H1 (cell line): ENCODE results near the gene IRGQ. TPM values are rescaled to one million over a fixed set of nuclear protein-coding genes. Genes with fewer than 3 reads are reported as not detected.

Source experiments
- CTCF ChIA-PET: fragments of 300-600 bp; sonication (Branson Sonifier 250); formaldehyde crosslinking; loops from one replicate; lab custom pipeline; 2021; ENCODE audit not compliant: partially characterized antibody; lab: Charles Lee
- POLR2A ChIA-PET: fragments of 300-600 bp; sonication (Branson Sonifier 250); formaldehyde crosslinking; loops from one replicate; lab custom pipeline; 2021; ENCODE audit warnings: inconsistent platforms; ENCODE audit not compliant: partially characterized antibody; lab: Charles Lee
- DNase-seq, 2 experiments: peaks; one replicate each; pipeline versions ENCODE4 v3.0.0 to v3.0.0-alpha.2; 2010 to 2022; ENCODE audit warnings: low spot score in 2 of 2, low read depth in 1 of 2, mixed read lengths in 1 of 2
- FAIRE-seq: peaks from 2 replicates; lab custom pipeline; 2011; peaks lifted over from hg19 to GRCh38; lab: Jason Lieb, UNC
- H2AFZ ChIP-seq: 2 replicates; pipeline ENCODE4 v1.8.1; 2012; ENCODE audit warnings: low read length, inconsistent platforms
- H2AK5ac ChIP-seq: 2 replicates; pipeline ENCODE4 v1.6.1; 2013; ENCODE audit warnings: low read depth, low read length
- H2BK120ac ChIP-seq: replicated peaks from 2 replicates; pipeline ENCODE3; 2013; ENCODE audit warnings: low read depth, low read length, inconsistent platforms
- H2BK12ac ChIP-seq: 2 replicates; pipeline ENCODE4 v1.6.1; 2013; ENCODE audit warnings: low read depth, low read length
- H2BK15ac ChIP-seq: 2 replicates; pipeline ENCODE4 v1.6.1; 2013; ENCODE audit warnings: low read length
- H2BK20ac ChIP-seq: 2 replicates; pipeline ENCODE4 v1.6.1; 2013; ENCODE audit warnings: low read length
- H2BK5ac ChIP-seq: 2 replicates; pipeline ENCODE4 v1.6.1; 2013; ENCODE audit warnings: low read depth, low read length
- H3K14ac ChIP-seq: 2 replicates; pipeline ENCODE4 v1.6.1; 2013; ENCODE audit warnings: inconsistent platforms; ENCODE audit not compliant: insufficient read length
- H3K18ac ChIP-seq: 2 replicates; pipeline ENCODE4 v1.6.1; 2013; ENCODE audit warnings: low read length; ENCODE audit errors: extremely low read depth
- H3K23ac ChIP-seq: 2 replicates; pipeline ENCODE4 v1.6.1; 2013; ENCODE audit warnings: inconsistent platforms; ENCODE audit not compliant: insufficient read length
- H3K23me2 ChIP-seq: 2 replicates; pipeline ENCODE4 v1.6.1; 2013; ENCODE audit warnings: low read depth, low read length
- H3K27ac ChIP-seq: 2 replicates; pipeline ENCODE4 v1.6.1; 2011; ENCODE audit warnings: low read depth, low read length, inconsistent platforms
- H3K27me3 ChIP-seq, 4 experiments: replicated peaks in 1 of 4; 1 replicate in 1 of 4; 2 replicates in 3 of 4; pipeline versions ENCODE4 v1.6.1 to v1.8.1; 2011 to 2013; ENCODE audit warnings: low read length in 3 of 4, mild to moderate bottlenecking in 3 of 4, inconsistent platforms in 2 of 4, mixed read lengths in 2 of 4, moderate library complexity in 1 of 4; ENCODE audit not compliant: control insufficient read depth in 3 of 4, insufficient read depth in 3 of 4; ENCODE audit errors: extremely low read depth in 1 of 4
- H3K36me3 ChIP-seq, 4 experiments: 2 replicates each; pipeline versions ENCODE4 v1.6.1 to v1.8.1; 2011 to 2013; ENCODE audit warnings: mild to moderate bottlenecking in 4 of 4, low read length in 3 of 4, moderate library complexity in 2 of 4, control low read depth in 1 of 4, inconsistent platforms in 1 of 4; ENCODE audit not compliant: insufficient read depth in 4 of 4, control insufficient read depth in 2 of 4
- H3K4ac ChIP-seq: replicated peaks from 2 replicates; pipeline ENCODE3; 2013; ENCODE audit warnings: low read length, low read depth, mixed read lengths, inconsistent platforms; ENCODE audit not compliant: insufficient read length
- H3K4me1 ChIP-seq, 4 experiments: replicated peaks in 1 of 4; 1 replicate in 1 of 4; 2 replicates in 3 of 4; pipeline versions ENCODE4 v1.6.1 to v1.8.1; 2011 to 2013; ENCODE audit warnings: low read length in 3 of 4, inconsistent platforms in 2 of 4, mixed read lengths in 1 of 4; ENCODE audit not compliant: insufficient read depth in 4 of 4, control insufficient read depth in 3 of 4
- H3K4me2 ChIP-seq, 2 experiments: 2 replicates each; pipeline versions ENCODE4 v1.6.1 to v1.8.1; 2011 to 2013; ENCODE audit warnings: low read depth in 2 of 2, low read length in 2 of 2, control low read depth in 1 of 2, inconsistent platforms in 1 of 2, mild to moderate bottlenecking in 1 of 2; ENCODE audit not compliant: insufficient read depth in 1 of 2
- H3K4me3 ChIP-seq, 4 experiments: fragments of 200-600, 300-600 bp in 1 of 4; sonication (generic), shearing (Covaris generic), sonication (Bioruptor Twin) in 1 of 4; 2 replicates each; pipeline versions ENCODE4 v1.5.1 to v1.8.1; 2011 to 2016; ENCODE audit warnings: low read length in 4 of 4, low read depth in 3 of 4, control low read depth in 2 of 4, inconsistent platforms in 2 of 4, mild to moderate bottlenecking in 2 of 4, mixed read lengths in 1 of 4, moderate library complexity in 1 of 4; ENCODE audit not compliant: insufficient read depth in 2 of 4; ENCODE audit errors: extremely low read depth in 1 of 4
- H3K56ac ChIP-seq: replicated peaks from 2 replicates; pipeline ENCODE3; 2013; ENCODE audit warnings: low read depth, mild to moderate bottlenecking, mixed read lengths, low read length, inconsistent platforms; ENCODE audit not compliant: insufficient read length
- H3K79me1 ChIP-seq: 2 replicates; pipeline ENCODE4 v1.6.1; 2013; ENCODE audit warnings: low read depth, low read length, control low read depth
- H3K79me2 ChIP-seq, 2 experiments: 2 replicates each; pipeline versions ENCODE4 v1.6.1 to v1.8.1; 2012 to 2013; ENCODE audit warnings: low read length in 2 of 2, mild to moderate bottlenecking in 2 of 2, inconsistent platforms in 1 of 2; ENCODE audit not compliant: insufficient read depth in 2 of 2, control insufficient read depth in 1 of 2
- H3K9ac ChIP-seq, 4 experiments: replicated peaks in 1 of 4; 1 replicate in 1 of 4; 2 replicates in 3 of 4; pipeline versions ENCODE4 v1.6.1 to v1.8.1; 2011 to 2013; ENCODE audit warnings: low read depth in 3 of 4, low read length in 3 of 4, control low read depth in 2 of 4, mild to moderate bottlenecking in 2 of 4, moderate library complexity in 2 of 4, inconsistent platforms in 1 of 4; ENCODE audit errors: extremely low read depth in 1 of 4
- H3K9me3 ChIP-seq, 2 experiments: 2 replicates each; pipeline versions ENCODE4 v1.6.1 to v1.8.1; 2012 to 2013; ENCODE audit warnings: mild to moderate bottlenecking in 2 of 2, moderate library complexity in 2 of 2, control low read depth in 1 of 2, inconsistent platforms in 1 of 2, low read depth in 1 of 2, low read length in 1 of 2, mixed read lengths in 1 of 2; ENCODE audit not compliant: insufficient read depth in 2 of 2
- H4K20me1 ChIP-seq, 2 experiments: replicated peaks in 1 of 2; 2 replicates each; pipeline versions ENCODE3 to v1.8.1; 2011 to 2013; ENCODE audit warnings: inconsistent platforms in 2 of 2, low read length in 2 of 2, mild to moderate bottlenecking in 1 of 2; ENCODE audit not compliant: insufficient read depth in 2 of 2, control insufficient read depth in 1 of 2
- H4K5ac ChIP-seq: 2 replicates; pipeline ENCODE4 v1.6.1; 2013; ENCODE audit warnings: low read length, low read depth, mixed read lengths, inconsistent platforms; ENCODE audit not compliant: insufficient read length
- H4K8ac ChIP-seq: 2 replicates; pipeline ENCODE4 v1.8.0; 2013; ENCODE audit warnings: mild to moderate bottlenecking, moderate library complexity, low read length, inconsistent platforms; ENCODE audit not compliant: insufficient read depth; ENCODE audit errors: extremely low read depth
- H4K91ac ChIP-seq: replicated peaks from 2 replicates; pipeline ENCODE3; 2013; ENCODE audit warnings: low read length, mixed read lengths, inconsistent platforms; ENCODE audit not compliant: insufficient read length
- ATF3 ChIP-seq: IDR thresholded peaks from 2 replicates; pipeline ENCODE4 v1.6.1; 2011; ENCODE audit warnings: low read depth, mild to moderate bottlenecking, low read length; ENCODE audit not compliant: insufficient read depth
- CHD2 ChIP-seq: IDR thresholded peaks from 2 replicates; pipeline ENCODE4 v1.6.1; 2012; ENCODE audit warnings: low read length, improper control_type of control experiment
- CREB1 ChIP-seq: IDR thresholded peaks from 2 replicates; pipeline ENCODE4 v1.6.1; 2012; ENCODE audit warnings: inconsistent platforms
- JUN ChIP-seq: IDR thresholded peaks from 2 replicates; pipeline ENCODE4 v1.6.1; 2011; ENCODE audit warnings: low read depth, mild to moderate bottlenecking, improper control_type of control experiment, low read length
- KDM1A ChIP-seq: fragments of 200-600, 300-600 bp; sonication (generic); IDR thresholded peaks from 2 replicates; pipeline ENCODE4 v1.7.1; 2016; ENCODE audit warnings: mild to moderate bottlenecking, low read length, borderline replicate concordance
- MAX ChIP-seq: IDR thresholded peaks from 2 replicates; pipeline ENCODE4 v1.6.1; 2012; ENCODE audit warnings: inconsistent platforms
- POU5F1 ChIP-seq: IDR thresholded peaks from 2 replicates; pipeline ENCODE4 v1.6.1; 2011; ENCODE audit warnings: low read depth, mild to moderate bottlenecking, low read length, moderate library complexity
- TAF1 ChIP-seq: IDR thresholded peaks from 2 replicates; pipeline ENCODE4 v1.6.1; 2011; ENCODE audit warnings: mild to moderate bottlenecking, low read depth, low read length
- WGBS, 2 experiments: shearing (Covaris generic) in 1 of 2; methylation state at CpG; one replicate each; pipeline versions ENCODE4 v1.1.6 to v1.1.7; 2013 to 2015; ENCODE audit warnings: low lambda C conversion rate in 2 of 2, mixed read lengths in 2 of 2, inconsistent platforms in 1 of 2, low coverage in 1 of 2, missing lambda C conversion rate in 1 of 2; ENCODE audit not compliant: insufficient replicate concordance in 2 of 2, insufficient coverage in 1 of 2, insufficient read length in 1 of 2; ENCODE audit errors: extremely low coverage in 1 of 2, missing lambda C conversion rate in 1 of 2; 5-methylcytosine and 5-hydroxymethylcytosine counted together
- polyA plus RNA-seq, 7 experiments: library from polyadenylated mRNA; depleted of rRNA in 3 of 7; stranded (reverse) in 5 of 7; unstranded in 2 of 7; fragments of >200 nt in 5 of 7; fragments of 200-250 nt in 2 of 7; gene quantifications; 1 replicate in 5 of 7; 2 replicates in 1 of 7; 4 replicates in 1 of 7; pipeline versions ENCODE4 v1.2.1 to v1.2.3, GENCODE V29; 2011 to 2013; ENCODE audit warnings: missing spikeins in 2 of 7, mixed read lengths in 2 of 7
- total RNA-seq: library from RNA; stranded (reverse); fragmentation: NEBNext Ultra II Directional; extraction: Animal tissue kit (Norgen Biotek cat#: 25700); gene quantifications from 2 replicates; pipeline ENCODE4 v1.2.1, GENCODE V29; 2021

The IRGQ gene
- total and polyA plus RNA-seq, 2 of the 8 experiments (the other 6 are each of a cell fraction or from before 2014, with no cell fraction given) = 16.0 to 42.9 TPM

GRCh38 chr19:43551399-43552197 is 44.3 kb downstream of the IRGQ start:
- H3K79me1 ChIP-seq = 0 out of 2 replicates have a peak, but pooled peaks cover 3% of the 10 kb centered on the region

More at GRCh38 chr19:43551399-43552197, 44.3 kb downstream of the IRGQ start:
- Histone ChIP-seq H3K56ac (no peak overlapping the region), H2BK15ac (no peak overlapping the region), H2AFZ (no peak overlapping the region), H2BK5ac (no peak overlapping the region), H3K9ac (no peak overlapping the region), H3K27ac (no peak overlapping the region), H3K36me3 (peaks cover 5 to 28% (median 17%) of the 10 kb centered on the region in 4 experiments; a peak in 6 of 8 replicates), H2BK120ac (no peak overlapping the region), H4K5ac (no peak overlapping the region), H3K79me2 (no peaks in the 10 kb centered on the region), H4K8ac (no peak overlapping the region), H2BK12ac (no peak overlapping the region), H3K23me2 (no peaks in the 10 kb centered on the region), H3K4me3 (no peak overlapping the region), H4K91ac (no peak overlapping the region), H3K4me2 (no peak overlapping the region), H4K20me1 (peaks cover 0 to 4% of the 10 kb centered on the region in 2 experiments), H3K4me1 (0 out of 7 replicates have a peak, but pooled peaks cover 0 to 2% (median 0%) of the 10 kb centered on the region in 4 experiments), H2AK5ac (no peak overlapping the region), H3K18ac (no peak overlapping the region), H3K9me3 (no peaks in the 10 kb centered on the region), H3K14ac (no peak overlapping the region), H3K23ac (no peak overlapping the region), H3K27me3 (no peaks in the 10 kb centered on the region), H3K4ac (no peak overlapping the region), H2BK20ac (no peak overlapping the region)
- DNase-seq = no peak
- no peak for TF ChIP-seq CHD2
- TF ChIP-seq MAX = no peak
- TF ChIP-seq JUN = no peak
- no peak for TF ChIP-seq TAF1
- no peak for TF ChIP-seq CREB1
- no peak for TF ChIP-seq ATF3
- no peak for TF ChIP-seq KDM1A
- no peak for TF ChIP-seq POU5F1
- FAIRE-seq = no peak
- WGBS, 2 experiments = 93% methylated on average over 23 of the region's 23 CpGs; no CpG with 5 or more reads in 1 of the 2 experiments
- ChIA-PET POLR2A (no interaction called here), CTCF (interaction anchor here (1.7 to 10.7 kb wide), 5 partner anchors 9 to 44 kb away, joined by 4 to 122 read pairs (median 82); partner anchors contain the start of genes IRGQ, ZNF575 and ZNF576)
